ENCODE results near the gene PHACTR1.
"Not testable (repeated sequence)": the region's sequence is repeated elsewhere in the genome, so short reads cannot be mapped to it uniquely, and the experiment has no call there.

DNA sequence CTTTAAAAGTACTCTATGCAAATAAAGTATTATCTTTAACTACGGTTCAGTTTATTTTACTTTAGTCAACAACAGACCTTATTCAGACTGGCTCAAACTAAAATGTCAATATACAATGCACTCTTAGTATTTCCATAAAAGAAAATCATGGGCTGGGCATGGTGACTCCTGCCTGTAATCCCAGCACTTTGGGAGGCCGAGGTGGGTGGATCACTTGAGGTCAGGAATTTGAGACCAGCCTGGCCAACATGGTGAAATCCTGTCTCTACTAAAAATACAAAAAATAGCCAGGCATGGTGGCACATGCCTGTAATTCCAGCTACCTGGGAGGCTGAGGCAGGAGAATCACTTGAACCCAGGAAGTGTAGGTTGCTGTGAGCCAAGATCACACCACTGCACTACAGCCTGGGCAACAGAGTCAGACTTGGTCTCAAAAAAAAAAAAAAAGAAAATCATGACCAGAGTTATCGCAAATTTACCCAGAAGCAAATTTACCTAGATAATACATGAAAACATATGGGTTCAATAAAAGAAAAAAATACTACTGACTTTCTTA is 609.5 kb downstream of the PHACTR1 start:
- TF ChIP-seq, protein P1, sequence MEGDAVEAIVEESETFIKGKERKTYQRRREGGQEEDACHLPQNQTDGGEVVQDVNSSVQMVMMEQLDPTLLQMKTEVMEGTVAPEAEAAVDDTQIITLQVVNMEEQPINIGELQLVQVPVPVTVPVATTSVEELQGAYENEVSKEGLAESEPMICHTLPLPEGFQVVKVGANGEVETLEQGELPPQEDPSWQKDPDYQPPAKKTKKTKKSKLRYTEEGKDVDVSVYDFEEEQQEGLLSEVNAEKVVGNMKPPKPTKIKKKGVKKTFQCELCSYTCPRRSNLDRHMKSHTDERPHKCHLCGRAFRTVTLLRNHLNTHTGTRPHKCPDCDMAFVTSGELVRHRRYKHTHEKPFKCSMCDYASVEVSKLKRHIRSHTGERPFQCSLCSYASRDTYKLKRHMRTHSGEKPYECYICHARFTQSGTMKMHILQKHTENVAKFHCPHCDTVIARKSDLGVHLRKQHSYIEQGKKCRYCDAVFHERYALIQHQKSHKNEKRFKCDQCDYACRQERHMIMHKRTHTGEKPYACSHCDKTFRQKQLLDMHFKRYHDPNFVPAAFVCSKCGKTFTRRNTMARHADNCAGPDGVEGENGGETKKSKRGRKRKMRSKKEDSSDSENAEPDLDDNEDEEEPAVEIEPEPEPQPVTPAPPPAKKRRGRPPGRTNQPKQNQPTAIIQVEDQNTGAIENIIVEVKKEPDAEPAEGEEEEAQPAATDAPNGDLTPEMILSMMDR (IDR thresholded peaks at IDR 0.05; ENCODE audit: insufficient read depth, low read length): not testable (repeated sequence)
- TF ChIP-seq POLR2AphosphoS5, GABPA (IDR thresholded peaks at IDR 0.05; ENCODE audit: low read depth): not testable (repeated sequence)
